Germinal center (tissue), 1 donor: Measurements from ENCODE around the gene BMPR1A.

Source experiments
- DNase-seq: peaks from one replicate; pipeline ENCODE4 v3.0.0; 2012; ENCODE audit warnings: mixed read lengths, low spot score

Gene BMPR1A

DNA sequence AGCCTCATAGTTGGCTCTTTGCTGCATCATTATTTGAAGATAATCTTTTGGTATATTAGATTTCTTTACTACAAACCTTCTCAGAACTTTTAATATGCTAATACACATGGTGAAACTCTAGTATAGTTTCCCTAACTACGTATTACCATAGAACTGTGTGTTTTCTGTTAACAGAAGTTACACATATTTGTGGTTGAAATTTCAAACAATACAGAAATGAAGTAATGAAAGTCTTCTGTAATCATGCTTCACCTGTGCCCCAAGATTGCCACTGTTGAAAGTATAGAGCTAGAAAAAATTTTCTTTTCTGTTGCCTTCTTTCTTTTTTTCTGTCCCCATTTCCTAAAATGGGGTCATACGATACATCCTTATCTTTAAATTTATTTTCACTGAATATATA, 9.1 kb downstream of the BMPR1A start:
- no peak for DNase-seq

GRCh38 chr10:86768412-86769062, 12.1 kb downstream of the BMPR1A start:
- no peak for DNase-seq

GRCh38 chr10:86769991-86770390, 13.6 kb downstream of the BMPR1A start:
- DNase-seq = no peak

DNA sequence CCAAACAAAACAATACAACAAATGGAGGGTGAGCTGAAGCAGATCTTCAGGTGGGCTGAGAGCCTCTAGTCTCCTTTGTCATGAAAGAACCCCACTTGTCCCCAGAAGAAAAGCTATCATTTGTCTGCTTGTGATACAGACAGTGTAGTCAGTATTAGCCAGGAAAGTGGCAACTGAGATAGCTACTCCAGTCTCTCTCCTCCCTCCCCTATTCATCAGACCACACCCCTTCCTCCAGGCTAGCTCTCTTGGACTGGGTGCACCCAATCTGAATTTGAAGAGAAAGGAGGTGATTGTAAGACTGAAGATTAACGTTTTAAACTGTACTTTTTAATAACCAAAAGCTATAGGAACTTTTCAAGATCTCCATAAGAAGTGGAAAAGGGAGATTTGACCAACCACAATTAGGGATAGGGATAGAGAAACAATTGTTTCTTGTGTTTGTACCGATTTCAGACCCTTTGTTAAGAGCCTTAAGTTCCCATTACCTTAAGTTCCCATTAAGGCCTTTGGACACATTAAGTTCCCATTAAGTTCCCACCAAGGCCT, 14.1 kb downstream of the BMPR1A start:
- no peak for DNase-seq

DNA sequence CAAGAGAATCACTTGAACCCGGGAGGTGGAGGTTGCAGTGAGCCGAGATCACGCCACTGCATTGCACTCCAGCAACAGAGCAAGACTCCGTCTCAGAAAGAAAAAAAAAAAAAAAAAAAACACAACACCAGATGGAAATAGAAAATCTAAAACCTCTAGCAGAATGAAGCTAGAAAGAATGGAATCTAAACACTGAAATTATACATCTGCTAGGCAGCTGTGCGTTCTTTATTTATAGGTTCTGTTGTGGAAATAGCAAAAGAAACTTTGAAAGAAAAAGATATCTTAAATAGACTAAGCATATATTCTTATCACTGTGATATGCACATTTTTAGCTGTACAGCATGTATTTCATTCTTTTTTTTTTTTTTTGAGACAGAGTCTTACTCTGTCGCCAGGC, 17.1 kb downstream of the BMPR1A start:
- no peak for DNase-seq

GRCh38 chr10:86775056-86775869, 18.8 kb downstream of the BMPR1A start:
- DNase-seq = no peak

- DNase-seq = no peak
These were observed 19.4 kb downstream of the BMPR1A start for GRCh38 chr10:86775870-86776180.

DNA sequence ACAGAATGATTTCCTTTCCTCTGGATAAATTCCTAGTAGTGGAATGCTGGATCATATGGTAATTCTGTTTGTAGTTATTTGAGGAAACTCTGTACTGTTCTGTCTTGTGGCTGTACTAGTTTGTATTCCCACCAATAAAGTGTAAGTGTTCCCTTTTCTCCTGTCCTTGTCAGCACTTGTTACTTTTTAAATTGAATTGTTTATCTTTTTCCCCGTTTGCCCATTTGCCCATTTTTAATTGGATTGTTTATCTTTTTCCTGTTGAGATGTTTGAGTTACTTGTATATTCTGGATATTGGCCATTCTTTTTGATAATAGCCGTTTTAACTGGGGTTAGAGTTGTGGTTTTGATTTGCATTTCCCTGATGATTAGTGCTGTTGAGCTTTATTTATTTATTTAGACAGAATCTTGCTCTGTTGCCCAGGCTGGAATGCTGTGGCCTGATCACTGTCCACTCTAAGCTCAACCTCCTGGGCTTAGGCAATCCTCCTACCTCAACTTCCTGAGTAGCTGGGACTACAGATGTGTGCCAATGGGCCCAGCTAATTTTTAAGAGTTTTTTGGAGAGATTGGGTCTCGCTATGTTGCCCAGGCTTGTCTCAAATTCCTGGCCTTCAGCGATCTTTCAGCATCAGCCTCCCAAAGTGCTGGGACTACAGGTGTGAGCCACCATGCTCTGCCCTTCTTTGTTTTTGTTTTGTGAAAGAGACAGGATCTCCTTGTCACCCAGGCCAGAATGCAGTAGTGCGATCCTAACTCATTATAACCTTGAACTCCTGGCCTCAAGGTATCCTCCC, 23.0 kb downstream of the BMPR1A start:
- DNase-seq = no peak

- no peak for DNase-seq
These were observed 26.4 kb downstream of the BMPR1A start for GRCh38 chr10:86782701-86783418.

GRCh38 chr10:86785037-86785436, 28.6 kb downstream of the BMPR1A start:
- DNase-seq = no peak

GRCh38 chr10:86785968-86786367, 29.5 kb downstream of the BMPR1A start:
- no peak for DNase-seq

DNA sequence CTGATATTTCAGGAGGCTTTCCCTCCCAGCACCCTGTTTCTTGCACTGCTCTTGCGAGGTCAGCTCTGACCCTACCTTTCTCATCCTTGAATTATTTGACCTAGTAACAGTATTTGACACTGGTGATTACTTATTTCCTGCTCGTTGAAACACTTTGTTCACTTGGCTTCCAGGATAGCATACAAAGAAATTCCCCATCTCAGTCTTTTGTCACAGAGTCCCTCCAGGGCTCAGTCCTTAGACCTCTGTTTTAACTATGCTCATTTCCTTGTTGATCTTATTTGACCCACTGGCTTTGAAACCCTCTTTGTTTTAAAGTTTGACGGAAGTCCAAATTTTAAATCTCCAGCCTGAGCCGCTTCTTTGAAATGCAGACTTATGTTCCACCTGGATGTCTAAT, 29.9 kb downstream of the BMPR1A start:
- DNase-seq = no peak

DNA sequence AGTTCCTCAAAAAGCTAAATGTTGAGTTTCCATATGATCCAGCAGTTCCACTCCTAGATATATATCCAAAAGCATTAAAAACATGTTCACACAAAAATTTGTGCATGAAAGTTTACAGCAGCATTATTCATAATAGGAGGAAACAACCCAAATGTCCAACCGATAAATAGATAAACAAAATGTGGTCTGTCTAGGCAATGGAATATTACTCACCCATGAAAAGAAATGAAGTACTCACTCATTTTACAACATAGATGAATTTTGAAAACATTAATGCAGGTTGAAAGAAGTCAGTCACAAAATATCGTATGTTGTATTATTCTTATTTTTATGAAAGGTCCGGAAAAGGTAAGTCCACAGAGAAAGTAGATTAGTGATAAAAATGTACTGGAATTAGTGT, 34.0 kb downstream of the BMPR1A start:
- no peak for DNase-seq

- no peak for DNase-seq
These were observed 36.2 kb downstream of the BMPR1A start for GRCh38 chr10:86792461-86793167.

GRCh38 chr10:86793696-86794095, 37.3 kb downstream of the BMPR1A start:
- no peak for DNase-seq

- DNase-seq = no peak
These were observed 38.9 kb downstream of the BMPR1A start for GRCh38 chr10:86795353-86795752.

- DNase-seq = no peak
These were observed 41.6 kb downstream of the BMPR1A start for GRCh38 chr10:86798025-86798424.

DNA sequence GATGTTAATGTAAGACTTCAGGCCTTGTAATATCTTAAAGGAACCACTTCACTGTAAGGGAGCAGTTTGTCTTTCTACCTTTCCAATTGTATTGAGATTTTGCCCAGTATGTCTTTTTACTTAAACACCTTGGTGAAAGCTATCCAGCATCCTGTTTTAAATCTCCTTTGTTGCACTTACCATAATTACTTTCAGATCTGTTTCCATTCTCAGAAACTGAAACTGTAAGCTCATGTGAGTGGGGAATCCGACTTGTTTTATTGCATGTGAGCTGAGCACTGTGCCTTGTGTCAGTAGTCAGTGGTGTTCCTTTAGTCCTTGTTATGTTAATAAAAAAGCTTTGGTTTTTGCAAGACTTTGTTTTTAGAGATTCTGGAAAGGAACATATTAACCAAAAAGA, 42.2 kb downstream of the BMPR1A start:
- DNase-seq = no peak

GRCh38 chr10:86799188-86799845, 42.9 kb downstream of the BMPR1A start:
- no peak for DNase-seq

- no peak for DNase-seq
These were observed 45.6 kb downstream of the BMPR1A start for GRCh38 chr10:86801995-86802394.
